AG09319 (cell line): ENCODE results near the gene RHNO1.
A peak's percentile ranks its signal among the peaks of the same experiment; 100 is the strongest.

Experiments
- DNase-seq: peaks from one replicate; pipeline ENCODE4 v3.0.0-alpha.2; 2010; ENCODE audit warnings: low read depth; ENCODE audit errors: extremely low read depth
- TF ChIP-seq, protein P1 (sequence below): IDR thresholded peaks from 2 replicates; pipeline ENCODE4 v1.5.1; 2011; ENCODE audit warnings: low read depth, mild to moderate bottlenecking, inconsistent platforms, low read length, moderate library complexity

RHNO1 gene

DNA sequence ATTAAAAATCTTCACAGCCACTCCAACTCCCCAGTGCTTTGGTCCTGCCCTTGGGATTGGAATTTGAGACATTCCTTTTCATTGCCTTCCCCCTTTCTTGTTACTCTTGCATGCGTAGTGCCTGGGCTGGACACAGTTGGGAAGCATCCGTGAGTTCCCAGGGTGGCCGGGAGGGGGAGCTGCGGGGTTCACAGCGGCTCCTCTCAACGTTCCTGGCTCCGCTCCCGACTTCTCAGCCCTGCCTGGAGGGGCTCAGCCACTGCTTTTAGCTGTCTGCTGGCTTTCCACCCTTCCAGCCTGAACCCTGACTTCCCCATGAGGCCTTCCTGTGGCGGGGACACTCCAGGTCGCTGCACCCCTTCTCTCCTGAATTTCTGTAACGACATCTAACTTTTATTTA lies 23.4 kb upstream of the RHNO1 start:
- no peak for DNase-seq
- TF ChIP-seq, protein P1, sequence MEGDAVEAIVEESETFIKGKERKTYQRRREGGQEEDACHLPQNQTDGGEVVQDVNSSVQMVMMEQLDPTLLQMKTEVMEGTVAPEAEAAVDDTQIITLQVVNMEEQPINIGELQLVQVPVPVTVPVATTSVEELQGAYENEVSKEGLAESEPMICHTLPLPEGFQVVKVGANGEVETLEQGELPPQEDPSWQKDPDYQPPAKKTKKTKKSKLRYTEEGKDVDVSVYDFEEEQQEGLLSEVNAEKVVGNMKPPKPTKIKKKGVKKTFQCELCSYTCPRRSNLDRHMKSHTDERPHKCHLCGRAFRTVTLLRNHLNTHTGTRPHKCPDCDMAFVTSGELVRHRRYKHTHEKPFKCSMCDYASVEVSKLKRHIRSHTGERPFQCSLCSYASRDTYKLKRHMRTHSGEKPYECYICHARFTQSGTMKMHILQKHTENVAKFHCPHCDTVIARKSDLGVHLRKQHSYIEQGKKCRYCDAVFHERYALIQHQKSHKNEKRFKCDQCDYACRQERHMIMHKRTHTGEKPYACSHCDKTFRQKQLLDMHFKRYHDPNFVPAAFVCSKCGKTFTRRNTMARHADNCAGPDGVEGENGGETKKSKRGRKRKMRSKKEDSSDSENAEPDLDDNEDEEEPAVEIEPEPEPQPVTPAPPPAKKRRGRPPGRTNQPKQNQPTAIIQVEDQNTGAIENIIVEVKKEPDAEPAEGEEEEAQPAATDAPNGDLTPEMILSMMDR = peak; percentile 94

DNA sequence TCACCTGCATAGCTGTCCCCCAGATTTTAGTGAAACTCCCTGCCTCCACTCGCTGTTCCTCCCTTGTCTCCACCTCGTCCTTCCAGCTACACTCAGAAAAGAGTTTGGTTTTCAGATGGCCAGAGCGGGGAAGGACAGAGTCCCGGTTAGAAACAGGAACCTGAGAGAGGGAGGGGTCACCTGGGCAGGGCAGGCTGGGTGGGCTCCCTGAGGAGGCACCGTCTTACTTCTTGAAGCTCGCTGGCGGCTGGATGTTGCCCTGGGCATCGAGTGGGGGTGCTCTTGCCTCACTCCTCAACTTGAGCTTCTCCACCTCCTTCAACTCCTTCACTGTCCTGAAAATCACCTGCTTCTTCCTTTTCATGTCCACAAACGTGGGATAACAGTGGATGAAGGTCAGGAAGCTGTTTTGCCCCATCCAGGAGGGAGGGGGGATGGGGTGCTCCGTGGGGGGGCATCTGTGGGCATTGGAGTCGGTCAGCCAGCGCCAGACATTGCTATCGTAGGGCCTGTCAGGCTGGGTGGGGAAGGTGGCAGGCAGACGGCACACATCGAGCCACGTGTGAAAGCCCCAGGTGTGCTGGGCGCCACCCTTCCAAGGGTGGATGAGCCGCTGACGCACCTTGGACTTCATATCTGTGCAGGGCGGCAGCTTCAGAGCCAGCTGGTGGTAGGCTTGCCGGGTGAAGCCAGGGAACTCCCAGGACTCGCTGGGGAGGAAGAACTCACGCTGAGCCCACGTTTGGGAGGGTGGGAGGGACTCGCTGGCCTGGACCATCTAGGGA lies 22.2 kb upstream of the RHNO1 start:
- TF ChIP-seq, protein P1 = no peak

DNA sequence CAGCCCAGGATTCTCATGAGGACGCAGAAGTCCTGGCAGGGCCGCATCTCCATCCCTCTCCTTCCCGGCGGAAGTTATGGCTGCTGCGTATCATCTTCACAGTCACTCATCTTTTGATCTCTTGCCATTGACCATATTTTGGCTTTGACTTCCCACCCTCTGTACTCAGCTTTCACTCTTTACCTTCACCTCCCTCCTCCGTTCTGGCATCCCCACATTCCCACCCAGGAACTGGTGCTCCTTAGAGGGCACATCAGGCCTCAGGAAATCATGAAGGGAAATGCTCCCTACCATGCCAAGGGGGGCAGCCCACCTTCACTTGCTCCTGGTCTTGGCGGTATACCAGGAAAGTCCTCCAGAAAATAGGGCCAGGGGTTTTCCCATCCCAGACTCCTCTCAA lies 21.5 kb upstream of the RHNO1 start:
- TF ChIP-seq, protein P1 = no peak
- no peak for DNase-seq

More for the DNA sequence above, 22.2 kb upstream of the RHNO1 start:
- DNase-seq = no peak

DNA sequence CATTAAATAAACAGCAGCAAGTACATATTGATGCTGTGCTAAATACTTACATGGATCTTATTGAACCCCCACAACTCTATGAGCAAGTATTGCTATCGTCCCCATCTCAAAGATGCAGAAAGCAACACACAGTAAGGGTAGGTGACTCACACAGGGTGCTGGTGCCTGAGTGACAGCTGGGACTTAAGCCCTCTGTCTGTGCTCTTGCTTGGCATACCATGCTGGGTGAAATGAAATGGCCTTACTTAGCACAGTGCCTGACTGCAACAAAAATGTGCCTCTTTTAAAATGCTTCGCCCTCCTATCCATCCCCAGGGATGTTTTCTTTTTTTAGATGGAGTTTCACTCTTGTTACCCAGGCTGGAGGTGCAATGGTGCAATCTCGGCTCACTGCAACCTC lies 21.0 kb upstream of the RHNO1 start:
- DNase-seq = no peak
- TF ChIP-seq, protein P1 = no peak

DNA sequence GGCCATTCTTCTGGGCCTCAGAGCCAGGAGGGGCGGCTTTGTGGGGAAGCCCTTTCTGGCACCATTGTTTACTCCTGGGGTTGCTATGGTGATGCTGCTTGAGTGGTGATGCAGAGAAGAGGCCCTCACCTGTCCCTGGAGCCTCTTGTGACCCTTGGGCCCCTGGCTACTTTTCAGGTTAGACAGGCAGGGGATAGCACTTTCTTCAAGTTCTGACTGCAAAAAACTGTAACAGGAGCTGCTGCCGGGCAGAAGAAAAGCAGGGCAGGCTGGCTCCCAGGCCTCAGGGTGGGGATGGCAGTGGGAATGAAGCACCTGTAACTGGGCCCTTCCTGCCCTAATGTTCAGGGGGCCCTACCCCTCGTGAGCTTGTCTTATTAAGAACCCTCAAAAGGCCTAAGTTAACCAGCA lies 20.0 kb upstream of the RHNO1 start, which contains the start of gene TEX52:
Gene TEX52 (minus strand): TSS at position 19 of the 411 bp plus-strand sequence. CDS start 13 bp downstream, at position 6.
- DNase-seq = no peak

DNA sequence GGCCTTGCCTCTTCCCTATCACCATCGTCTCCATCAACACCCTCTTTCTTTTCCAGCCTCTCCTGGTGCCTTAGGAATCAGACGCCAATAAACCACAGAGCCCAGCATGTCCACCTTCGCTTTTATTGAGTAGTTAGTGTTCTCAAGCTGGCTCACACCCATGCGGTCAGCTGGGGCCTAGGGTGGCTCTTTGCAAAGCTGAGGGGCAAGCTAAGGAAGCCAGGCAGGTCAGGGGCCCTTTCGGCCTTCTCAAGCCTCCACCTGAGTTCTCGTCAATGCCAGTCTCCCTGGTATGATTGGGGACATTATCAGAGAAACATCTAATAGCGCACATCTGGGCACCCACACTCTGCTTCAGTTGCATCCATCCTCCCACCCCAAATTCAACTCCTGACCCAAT lies 19.4 kb upstream of the RHNO1 start:
- TF ChIP-seq, protein P1 = no peak
- no peak for DNase-seq

More for the DNA sequence above, 20.0 kb upstream of the RHNO1 start, which contains the start of gene TEX52:
- TF ChIP-seq, protein P1 = no peak

DNA sequence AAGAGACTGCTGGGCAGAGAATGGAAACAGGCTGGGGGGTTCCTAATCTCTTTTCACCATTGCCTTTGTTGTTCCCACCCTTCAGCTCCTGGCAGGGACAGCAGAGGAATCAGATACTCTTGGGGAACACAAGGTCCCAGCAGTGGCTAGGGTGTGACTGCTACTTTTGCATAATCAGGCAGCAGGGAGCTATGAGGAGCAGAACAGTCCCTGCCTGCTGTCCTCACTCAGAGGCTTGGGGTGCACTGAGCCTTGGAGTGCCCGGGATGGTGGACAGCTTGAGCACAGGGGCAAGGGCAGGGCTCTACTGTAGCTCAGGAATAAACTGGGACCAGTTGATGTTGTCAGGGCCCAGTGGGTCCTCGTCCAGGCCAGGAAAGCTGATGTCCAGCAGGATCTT lies 18.7 kb upstream of the RHNO1 start:
- TF ChIP-seq, protein P1 = no peak
- no peak for DNase-seq
